Inflammatory macrophage treated with lipopolysaccharide for 4 hours (primary cell): Measurements from ENCODE around the gene NUDT14.

Source experiments
- DNase-seq: peaks from one replicate; pipeline ENCODE4 v3.0.0-alpha.2; 2020

Gene NUDT14

DNA sequence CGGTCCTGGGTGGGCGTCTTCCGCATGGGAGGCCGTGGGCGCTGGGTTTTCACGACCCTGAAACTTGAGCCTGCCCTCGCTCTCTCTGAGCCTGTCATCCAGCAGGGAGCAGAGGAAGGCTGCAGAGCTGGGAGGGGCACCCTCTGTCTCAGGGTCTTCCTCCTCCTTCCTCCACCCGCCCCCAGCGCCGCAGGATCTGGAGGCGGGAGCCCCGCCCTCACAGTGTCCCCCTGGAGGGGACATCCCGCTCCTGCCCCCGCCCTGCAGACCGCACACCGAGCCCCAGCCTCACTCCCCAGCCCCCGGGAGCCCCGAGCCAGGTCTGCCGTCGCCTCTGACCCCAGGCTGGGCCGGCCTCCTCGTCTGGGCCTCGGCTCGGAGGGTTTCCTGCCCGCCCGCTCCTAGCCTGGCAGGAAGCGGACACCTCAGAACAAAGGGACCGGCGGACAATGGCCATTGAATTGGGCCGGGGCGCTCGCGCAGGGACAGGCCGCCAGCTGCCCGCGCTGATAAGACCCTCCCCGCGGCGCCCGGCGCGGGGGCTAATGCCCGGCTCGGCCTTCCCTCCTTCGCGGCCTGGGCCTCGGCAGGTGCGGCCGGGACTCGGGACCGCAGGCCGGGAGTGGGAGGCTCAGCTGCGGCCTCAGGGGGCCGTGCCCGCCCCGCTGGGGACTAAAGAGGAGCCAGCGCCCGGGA lies 15.3 kb upstream of the NUDT14 start:
- no peak for DNase-seq

DNA sequence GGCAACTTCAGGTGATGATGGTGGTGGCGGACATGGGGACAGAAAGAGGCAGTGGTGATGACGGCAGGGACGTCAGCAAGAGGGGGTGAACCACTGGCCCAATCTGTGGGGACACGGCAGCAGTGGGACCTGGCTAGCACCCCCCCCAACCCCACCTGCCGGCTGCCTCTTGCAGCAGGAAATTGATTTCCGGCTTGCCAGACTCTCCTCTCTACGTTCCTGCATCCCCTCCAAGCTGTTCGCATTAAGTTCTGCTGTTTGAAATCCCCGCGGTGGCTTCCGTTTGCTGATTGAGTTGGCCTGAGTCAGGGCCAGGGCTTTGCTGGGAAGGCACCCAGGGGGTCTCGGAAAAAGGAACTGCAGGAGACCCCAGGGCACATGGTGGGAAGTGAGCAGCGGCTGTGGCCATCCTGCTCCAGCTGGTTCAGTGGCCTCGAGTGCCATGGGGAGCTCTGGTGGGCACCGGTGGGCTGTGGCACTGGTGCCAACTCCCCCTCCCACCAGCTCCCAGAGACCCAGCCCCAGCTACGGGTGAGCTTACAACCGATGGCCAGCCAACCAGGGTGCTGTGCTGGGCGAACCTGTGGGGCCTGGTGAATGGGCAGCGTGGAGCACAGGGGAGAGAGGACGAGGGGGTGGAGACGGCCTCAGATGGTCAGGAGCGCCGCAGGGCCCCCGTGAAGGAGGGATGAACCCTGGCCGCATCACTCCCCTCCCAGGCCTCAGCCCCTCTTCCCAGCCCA lies 14.6 kb upstream of the NUDT14 start:
- no peak for DNase-seq

GRCh38 chr14:105195051-105195450 lies 13.9 kb upstream of the NUDT14 start:
- no peak for DNase-seq

DNA sequence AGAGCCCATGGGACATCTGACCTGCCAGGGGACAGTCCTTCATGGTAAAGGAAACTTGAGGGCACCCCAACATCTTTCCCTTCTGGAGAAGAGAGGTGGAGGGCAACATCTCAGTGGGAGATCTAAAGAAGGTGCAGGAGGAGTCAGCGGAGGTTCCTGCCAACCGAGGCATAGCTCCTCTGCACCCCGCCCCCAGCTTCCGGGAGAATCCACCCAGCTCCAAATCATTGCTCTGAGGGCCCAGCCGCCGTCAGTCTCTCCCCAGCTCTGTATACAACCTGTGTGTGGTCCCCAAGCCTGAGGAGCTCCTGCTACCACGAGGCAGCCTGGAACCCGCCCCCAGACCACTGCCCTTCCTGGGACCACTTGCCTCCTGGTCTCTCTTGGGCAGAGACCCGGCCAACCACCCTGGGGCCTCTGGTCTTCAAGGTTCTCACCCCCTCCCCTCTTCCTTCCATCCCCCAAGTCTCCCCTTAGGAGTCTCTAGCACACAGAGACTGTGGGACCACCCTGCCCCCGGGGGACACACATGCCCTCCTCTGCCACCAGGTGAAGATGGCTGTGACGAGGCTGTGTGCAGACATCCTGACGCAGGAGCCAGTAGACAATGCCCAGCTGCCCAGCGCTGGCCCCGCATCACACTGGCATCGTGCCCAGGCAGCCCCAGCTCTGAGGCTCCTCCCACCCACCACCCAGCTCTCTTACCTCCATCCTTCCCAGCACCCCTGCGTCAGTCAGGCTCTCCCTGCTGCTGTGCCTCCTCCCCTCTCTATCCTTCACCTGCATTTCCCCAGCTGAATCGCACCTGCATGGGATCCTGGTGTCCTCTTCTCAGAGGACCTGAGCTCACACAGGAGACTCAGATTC lies 13.0 kb upstream of the NUDT14 start:
- DNase-seq, result no peak

GRCh38 chr14:105192866-105193731 lies 12.0 kb upstream of the NUDT14 start:
- DNase-seq, result peak; percentile 19

- DNase-seq, result no peak
These were observed 6.9 kb upstream of the NUDT14 start for GRCh38 chr14:105187935-105188524.

DNA sequence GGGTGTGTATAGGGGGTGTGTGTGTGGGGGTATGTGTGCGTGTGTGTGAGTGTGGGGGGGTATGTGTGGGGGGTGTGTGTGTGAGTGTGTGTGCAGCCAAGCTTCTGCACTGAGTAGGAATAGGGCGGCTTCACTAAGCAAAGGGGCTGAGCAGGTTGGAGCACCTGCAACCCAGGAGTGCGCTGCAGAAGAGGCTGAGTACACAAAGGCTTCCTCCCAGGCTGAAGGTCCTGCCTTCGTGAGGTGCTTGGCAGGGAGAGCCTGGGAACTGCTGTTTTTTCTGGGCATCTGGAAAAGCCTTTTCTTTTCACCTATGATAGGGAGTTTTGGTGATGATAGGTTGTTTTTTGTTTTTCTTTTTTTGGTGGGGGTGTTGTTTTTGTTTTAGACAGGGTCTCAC lies 6.0 kb upstream of the NUDT14 start:
- no peak for DNase-seq

DNA sequence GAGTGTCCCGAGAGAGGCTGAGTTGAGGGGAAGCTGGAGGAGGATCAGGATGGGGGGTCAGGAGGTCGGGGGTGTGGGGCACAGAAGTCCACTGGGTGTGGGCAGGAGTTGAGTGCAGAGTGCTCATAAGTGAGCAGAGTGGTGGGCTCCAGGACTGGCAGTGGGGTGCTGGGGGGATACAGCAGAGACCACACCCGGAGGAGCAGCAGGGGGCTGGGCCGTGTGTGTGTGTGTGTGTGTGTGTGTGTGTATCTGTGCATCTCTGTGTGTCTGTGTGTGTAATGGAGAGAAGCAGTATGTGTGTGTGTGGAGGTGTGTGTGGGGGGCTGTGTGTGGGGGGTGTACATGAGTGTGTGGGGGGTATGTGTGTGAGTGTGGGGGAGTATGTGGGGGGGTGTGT lies 4.9 kb upstream of the NUDT14 start:
- no peak for DNase-seq

- no peak for DNase-seq
These were observed 3.9 kb upstream of the NUDT14 start for GRCh38 chr14:105185001-105185400.

DNA sequence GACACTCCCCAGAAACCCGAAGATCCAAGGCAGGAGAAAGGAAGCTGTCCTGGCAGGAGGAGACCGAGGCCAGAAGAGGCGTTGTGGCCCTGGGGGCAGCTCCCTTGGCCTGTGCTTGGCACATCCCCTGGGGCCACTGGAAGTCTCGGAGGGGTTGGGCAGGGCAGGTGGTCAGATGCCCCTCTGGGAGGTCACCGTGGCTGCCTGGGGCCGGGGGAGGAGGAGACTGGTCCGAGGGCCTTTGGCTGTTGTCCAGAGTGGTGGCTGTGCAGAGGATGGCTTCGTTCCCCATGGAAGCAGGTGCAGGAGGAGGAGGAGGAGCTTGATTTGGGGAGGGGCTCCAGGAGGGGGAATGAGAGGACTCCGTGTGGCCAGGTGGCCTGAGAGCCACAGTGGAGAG lies 3.3 kb upstream of the NUDT14 start:
- DNase-seq, result no peak

DNA sequence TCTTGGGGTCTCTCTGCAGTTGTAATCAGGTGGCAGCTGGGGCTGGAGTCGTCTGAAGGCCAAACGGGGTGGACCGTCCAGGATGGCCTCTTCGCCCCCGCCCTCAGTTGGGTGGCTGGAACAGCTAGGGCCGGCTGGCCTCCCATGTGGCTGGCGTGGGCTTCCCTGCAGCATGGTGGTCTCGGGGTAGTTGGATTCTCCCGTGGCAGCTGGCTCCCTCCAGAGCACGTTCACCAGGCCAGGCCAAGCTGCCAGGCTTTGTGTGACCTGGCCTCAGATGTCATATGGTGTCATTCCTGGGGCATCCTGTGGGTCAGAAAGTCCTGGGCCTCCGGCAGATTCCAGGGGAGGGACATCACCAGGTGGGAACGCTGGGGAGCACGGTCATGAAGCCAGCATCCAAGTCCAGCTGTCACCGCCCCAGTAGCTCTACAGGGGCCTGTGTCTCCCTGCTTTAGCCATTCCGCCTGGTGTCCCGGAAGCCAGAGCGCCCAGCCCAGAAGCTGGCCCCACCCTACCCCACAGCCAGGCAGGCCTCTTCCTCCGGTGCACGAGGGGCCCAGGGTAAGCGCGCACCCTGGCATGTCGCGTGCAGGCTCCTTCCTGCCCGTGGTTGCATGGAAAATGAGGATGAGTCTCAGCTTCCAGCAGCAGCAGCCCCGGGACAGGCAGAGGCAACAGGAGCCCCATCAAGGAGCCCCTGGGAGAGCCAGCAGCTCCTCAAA lies 1.3 kb upstream of the NUDT14 start:
- no peak for DNase-seq

DNA sequence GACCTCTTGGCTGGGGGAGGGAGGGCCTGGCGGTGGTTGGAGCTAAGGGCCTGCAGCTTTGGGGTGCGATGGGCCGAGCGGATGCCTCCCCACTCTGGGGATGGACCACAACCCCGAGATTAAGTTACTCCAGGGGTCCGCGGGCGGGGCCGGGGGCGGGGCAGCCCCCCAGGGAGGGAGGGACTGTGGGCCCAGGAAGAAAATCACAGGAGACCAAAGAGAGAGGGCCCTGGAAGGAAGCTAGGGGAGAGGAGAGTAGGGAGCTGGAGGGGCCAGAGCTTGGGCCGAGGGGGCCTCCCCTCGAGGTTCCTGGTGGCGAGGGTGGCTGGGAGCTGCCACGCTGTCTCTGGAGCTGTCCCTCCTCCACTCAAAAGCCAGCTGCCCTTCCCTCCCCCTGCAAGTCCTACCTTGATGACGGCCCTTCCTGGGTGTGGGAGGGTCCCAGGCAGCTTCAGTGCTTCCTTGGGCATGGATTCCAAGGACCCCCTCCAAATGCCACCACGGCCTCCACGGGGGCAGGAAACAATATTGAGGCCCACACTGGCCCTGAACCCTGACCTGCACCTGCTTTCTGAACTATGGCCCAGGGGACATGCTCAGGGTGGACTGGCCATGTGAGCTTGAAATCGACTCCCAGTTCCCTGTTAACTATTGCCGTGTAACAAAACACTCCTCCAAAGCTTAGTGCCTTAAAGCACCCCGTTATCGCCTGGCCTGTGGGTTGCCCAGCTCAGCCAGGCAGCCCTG lies 610 bp upstream of the NUDT14 start:
- DNase-seq, result no peak

DNA sequence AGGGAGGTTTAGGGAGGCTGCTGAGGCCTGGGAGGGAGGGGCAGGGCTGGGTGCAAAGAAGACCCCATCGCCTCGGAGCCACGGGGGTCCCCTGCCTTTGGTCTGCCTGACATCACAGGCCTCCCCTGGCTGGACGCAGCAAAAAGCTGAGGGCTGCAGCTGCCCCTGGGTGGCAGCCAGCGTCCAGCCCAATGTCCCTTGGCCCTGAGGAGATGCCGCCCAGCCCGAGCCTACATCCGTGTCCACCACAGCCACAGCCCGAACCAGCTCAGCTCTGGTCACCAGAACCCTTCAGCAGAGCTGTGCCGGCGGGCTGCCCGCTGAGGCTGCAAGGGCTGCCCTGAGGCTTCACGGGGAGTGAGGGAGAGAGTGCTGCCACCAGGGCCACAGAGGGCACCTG lies 1.9 kb downstream of the NUDT14 start:
- DNase-seq, result no peak

- no peak for DNase-seq
These were observed 2.3 kb downstream of the NUDT14 start for GRCh38 chr14:105178868-105179140.

DNA sequence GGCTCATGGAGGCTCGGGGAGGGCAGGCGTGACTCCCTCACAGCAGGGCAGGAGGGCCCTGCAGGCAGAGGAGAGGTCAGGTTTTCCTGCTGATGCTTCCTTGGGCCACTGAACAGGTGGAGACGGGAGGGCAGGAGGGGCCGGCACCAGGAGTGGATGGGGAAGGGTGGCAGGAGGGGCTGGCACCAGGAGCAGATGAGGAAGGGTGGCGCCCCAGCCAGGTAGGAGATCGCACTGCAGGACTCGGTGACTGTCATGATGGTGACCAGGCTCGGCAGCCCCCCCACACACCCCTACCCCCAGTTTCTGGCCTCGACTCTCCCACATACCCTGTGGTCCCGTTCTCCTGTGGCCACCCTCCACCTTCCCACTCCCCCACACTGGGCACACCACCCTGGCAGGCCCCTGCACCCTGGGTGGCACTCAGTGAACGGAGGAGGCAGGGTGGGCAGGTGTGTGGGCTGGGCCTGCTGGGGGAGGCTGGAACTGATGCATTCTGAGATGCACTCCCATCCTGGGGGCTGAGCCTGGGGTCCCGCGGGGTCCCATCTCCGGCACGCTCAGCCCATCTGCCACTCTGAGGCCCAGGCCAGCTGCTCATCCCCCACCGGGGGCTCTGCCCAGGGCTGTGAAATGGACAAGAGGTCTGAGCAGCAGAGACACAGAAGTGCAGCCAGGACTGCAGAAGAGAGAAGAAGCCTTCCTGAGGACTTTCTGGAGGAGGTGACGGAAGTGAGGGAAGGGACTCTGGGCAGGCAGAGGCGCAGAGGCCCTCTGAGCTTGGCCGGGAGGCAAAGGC lies 2.8 kb downstream of the NUDT14 start:
- no peak for DNase-seq

DNA sequence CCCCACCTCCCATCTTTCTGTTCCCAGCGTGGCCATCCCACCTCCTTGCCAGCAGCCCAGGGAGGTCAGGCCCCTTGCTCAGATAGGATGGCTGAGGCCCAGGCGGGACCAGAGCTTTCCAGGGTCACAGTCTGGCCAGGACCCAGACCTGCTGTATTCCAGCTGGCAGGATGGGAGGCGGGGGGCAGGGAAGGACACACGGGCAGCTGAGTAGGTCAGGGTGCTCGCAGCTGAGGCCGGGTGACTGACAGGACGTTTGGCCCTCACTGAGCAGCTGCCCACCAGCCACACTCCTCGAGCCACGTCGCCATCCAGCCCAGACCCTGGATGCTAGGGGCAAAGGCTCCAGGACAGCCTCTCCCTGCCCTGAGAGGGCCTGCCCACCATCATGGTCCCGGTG lies 4.0 kb downstream of the NUDT14 start:
- DNase-seq, result no peak

DNA sequence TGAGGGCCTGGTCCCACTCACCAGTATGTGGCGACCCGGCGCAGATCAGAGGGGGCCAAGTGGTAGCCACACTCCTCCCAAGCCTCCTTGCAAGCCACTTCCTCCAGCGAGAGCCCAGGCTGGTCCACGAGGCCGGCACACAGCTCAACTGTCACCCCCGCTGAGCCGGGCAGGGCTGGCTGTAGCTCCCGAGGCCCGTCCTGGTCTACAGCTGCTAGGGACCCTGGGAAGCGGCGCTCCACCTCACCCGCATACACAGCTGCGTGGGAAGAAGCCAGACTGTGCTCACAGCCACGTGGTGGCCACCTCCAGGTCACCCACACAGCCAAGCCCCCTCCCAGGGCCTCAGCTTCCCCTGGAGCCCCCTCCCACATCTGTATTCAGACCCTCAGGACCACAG lies 4.6 kb downstream of the NUDT14 start:
- DNase-seq, result no peak

- peak; percentile 13 for DNase-seq
These were observed 6.9 kb downstream of the NUDT14 start for GRCh38 chr14:105173901-105174894.

GRCh38 chr14:105173145-105173544 lies 8.0 kb downstream of the NUDT14 start:
- DNase-seq, result no peak
